GM12878 (cell line): ENCODE data around the gene PTPN22. TPM values are rescaled to one million over a fixed set of nuclear protein-coding genes. Genes with fewer than 3 reads are reported as not detected.

Source experiments
- ATAC-seq: fragments of 200-7000 bp; cut with Tn5 transposase; 3 replicates; pipeline ENCODE4 v1.9.1; 2020; ENCODE audit warnings: mild to moderate bottlenecking, moderate library complexity
- BruUV-seq: library from RNA; stranded (reverse); fragments of 400-500 nt; replicated peaks from 2 replicates; lab custom pipeline; 2021; lab: Mats Ljungman, UMichigan
- CTCF ChIA-PET: fragments of 300-600 bp; sonication (Branson Sonifier 250); formaldehyde crosslinking; extraction: SDS; loops from one replicate; lab custom pipeline; 2021; ENCODE audit warnings: inconsistent platforms; lab: Yijun Ruan, JAX
- POLR2A ChIA-PET: fragments of 350-600 bp; formaldehyde crosslinking; extraction: SDS; loops from one replicate; lab custom pipeline; 2021; ENCODE audit warnings: inconsistent platforms; lab: Charles Lee
- RAD21 ChIA-PET: fragments of 300-600 bp; sonication (Branson Sonifier 250); formaldehyde crosslinking; loops from one replicate; lab custom pipeline; 2023; ENCODE audit warnings: antibody characterized with exemption; ENCODE audit not compliant: unreplicated experiment; lab: Charles Lee
- SMC1A ChIA-PET: fragments of 300-600 bp; sonication (Branson Sonifier 250); formaldehyde crosslinking; loops from one replicate; lab custom pipeline; 2023; ENCODE audit not compliant: unreplicated experiment, uncharacterized antibody; lab: Charles Lee
- DNase-seq: peaks from one replicate; pipeline ENCODE4 v3.0.0-alpha.2; 2011; ENCODE audit warnings: low read depth, low spot score
- FAIRE-seq: peaks from 3 replicates; lab custom pipeline; 2011; peaks lifted over from hg19 to GRCh38; lab: Jason Lieb, UNC
- H2AFZ ChIP-seq: 2 replicates; pipeline ENCODE4 v1.6.0; 2011; ENCODE audit warnings: low read depth, low read length, control low read depth; ENCODE audit not compliant: control insufficient read depth
- H3K27ac ChIP-seq: 2 replicates; pipeline ENCODE4 v1.5.1; 2011; ENCODE audit warnings: control low read depth; ENCODE audit not compliant: control insufficient read depth, insufficient read depth
- H3K27me3 ChIP-seq, 2 experiments: replicated peaks in 1 of 2; 2 replicates each; pipeline versions ENCODE4 v1.6.0 to v1.6.1; 2011; ENCODE audit warnings: low read length in 1 of 2; ENCODE audit not compliant: control insufficient read depth in 2 of 2, insufficient read depth in 2 of 2
- H3K36me3 ChIP-seq, 2 experiments: 2 replicates each; pipeline ENCODE4 v1.5.1; 2011; ENCODE audit warnings: low read length in 1 of 2; ENCODE audit not compliant: control insufficient read depth in 2 of 2, insufficient read depth in 2 of 2
- H3K4me1 ChIP-seq: 2 replicates; pipeline ENCODE4 v1.6.1; 2011; ENCODE audit warnings: mild to moderate bottlenecking, low read length, moderate library complexity, mixed read lengths; ENCODE audit not compliant: control insufficient read depth, insufficient read depth
- H3K4me2 ChIP-seq: 2 replicates; pipeline ENCODE4 v1.6.0; 2011; ENCODE audit warnings: control low read depth; ENCODE audit not compliant: control insufficient read depth, insufficient read depth
- H3K4me3 ChIP-seq: fragments of 200-600 bp; sonication (generic); 2 replicates; pipeline ENCODE4 v1.5.1; 2016
- H3K79me2 ChIP-seq: 2 replicates; pipeline ENCODE4 v1.6.0; 2011; ENCODE audit warnings: low read length; ENCODE audit not compliant: control insufficient read depth, insufficient read depth
- H3K9ac ChIP-seq: 2 replicates; pipeline ENCODE4 v1.8.0; 2011; ENCODE audit warnings: low read length, control low read depth, mixed read lengths; ENCODE audit not compliant: control insufficient read depth, insufficient read depth
- H3K9me3 ChIP-seq: replicated peaks from 3 replicates; pipeline ENCODE4 v1.5.1; 2011; ENCODE audit warnings: mild to moderate bottlenecking, low read length; ENCODE audit not compliant: control insufficient read depth, insufficient read depth
- H4K20me1 ChIP-seq: 2 replicates; pipeline ENCODE4 v1.6.0; 2011; ENCODE audit not compliant: control insufficient read depth, insufficient read depth
- BCLAF1 ChIP-seq: fragments of 450-650 bp; IDR thresholded peaks from 2 replicates; pipeline ENCODE4 v1.6.1; 2017; ENCODE audit warnings: antibody characterized with exemption, mild to moderate bottlenecking, moderate library complexity
- MTA3 ChIP-seq: IDR thresholded peaks from 2 replicates; pipeline ENCODE4 v1.6.1; 2012; ENCODE audit warnings: low read length, inconsistent platforms, borderline replicate concordance
- POLR2A ChIP-seq: IDR thresholded peaks from 2 replicates; pipeline ENCODE4 v1.6.1; 2011; ENCODE audit warnings: low read depth, mild to moderate bottlenecking, low read length
- RBBP5 ChIP-seq: fragments of 200-600 bp; sonication (generic); conservative IDR thresholded peaks from 2 replicates; pipeline ENCODE4 v1.6.1; 2016
- REST ChIP-seq: IDR thresholded peaks from 2 replicates; pipeline ENCODE4 v1.6.1; 2012; ENCODE audit warnings: mild to moderate bottlenecking, low read depth, low read length
- SMC3 ChIP-seq: IDR thresholded peaks from 2 replicates; pipeline ENCODE4 v1.6.1; 2011; ENCODE audit warnings: low read length, improper control_type of control experiment, borderline replicate concordance
- SPI1 ChIP-seq: IDR thresholded peaks from 2 replicates; pipeline ENCODE4 v1.6.1; 2011; ENCODE audit warnings: low read depth, mild to moderate bottlenecking, low read length, moderate library complexity, borderline replicate concordance; ENCODE audit not compliant: insufficient read depth
- TCF3 ChIP-seq: IDR thresholded peaks from 2 replicates; pipeline ENCODE4 v1.6.1; 2012; ENCODE audit warnings: low read depth, mild to moderate bottlenecking, low read length, borderline replicate concordance; ENCODE audit not compliant: insufficient read depth
- WGBS: methylation state at CpG from one replicate; pipeline ENCODE4 v1.1.6; 2016; ENCODE audit warnings: low lambda C conversion rate; ENCODE audit not compliant: insufficient replicate concordance, insufficient coverage; ENCODE audit errors: missing lambda C conversion rate; 5-methylcytosine and 5-hydroxymethylcytosine counted together
- in situ Hi-C: fragments of 300-500 bp; cut with MboI; formaldehyde crosslinking; loops from 9 replicates; pipeline ENCODE4 v1.14.3; 2018; ENCODE audit warnings: mixed read lengths
- intact Hi-C: fragments of 100-400 bp; cut with micrococcal nuclease; formaldehyde crosslinking; loops from one replicate; pipeline ENCODE4 v1.14.2; 2022; ENCODE audit not compliant: unreplicated experiment
- polyA plus RNA-seq, 11 experiments: library from polyadenylated mRNA; depleted of rRNA in 4 of 11; unstranded in 6 of 11; stranded (reverse) in 5 of 11; fragments of >200 nt; fragmentation: Nextera tagmentation in 4 of 11; fragmentation: Illumina TruSeq in 1 of 11; extraction: Ambion mirVana in 4 of 11; extraction: Trizol in 1 of 11; gene quantifications; 1 replicate in 1 of 11; 2 replicates in 10 of 11; pipeline versions ENCODE4 v1.2.1 to v1.2.3, GENCODE V29; 2011 to 2016; ENCODE audit warnings: inconsistent platforms in 2 of 11, missing spikeins in 2 of 11, low read depth in 1 of 11
- total RNA-seq, 4 experiments: library from RNA; depleted of rRNA in 3 of 4; stranded (reverse); fragments of >200 nt in 3 of 4; fragmentation: Illumina TruSeq in 1 of 4; extraction: Trizol in 1 of 4; gene quantifications; 2 replicates each; pipeline versions ENCODE4 v1.2.1 to v1.2.3, GENCODE V29; 2013 to 2021

The PTPN22 gene
- total and polyA plus RNA-seq, 10 of the 15 experiments (the other 5 are each of a cell fraction or from before 2014, with no cell fraction given) = 22.8 to 65.1 (median 44.9) TPM

- peaks cover 51% of the 10 kb centered on the region for H3K4me1 ChIP-seq
- no TSS peak for BruUV-seq
- peak overlapping the region; percentile 79 for H3K4me2 ChIP-seq
- peak overlapping the region; percentile 11; the same call in 1 of the 2 replicates for H3K4me3 ChIP-seq
- H2AFZ ChIP-seq = no peak overlapping the region
- H3K36me3 ChIP-seq = peaks cover 0 to 4% of the 10 kb centered on the region in 2 experiments; a peak in 1 of 4 replicates
- H4K20me1 ChIP-seq = no peaks in the 10 kb centered on the region
- peak overlapping the region; percentile 84 for H3K27ac ChIP-seq
- ChIA-PET POLR2A (interaction anchor here (0.9 to 8.0 kb wide), 3 partner anchors 9 to 68 kb away, joined by 4 to 111 read pairs (median 29); partner anchors contain the start of gene HIPK1), CTCF (interaction anchor here (0.9 to 5.9 kb wide), 3 partner anchors 7 to 68 kb away, joined by 3 to 66 read pairs (median 32); partner anchors contain the start of gene HIPK1), RAD21 (interaction anchor here (1.1 to 4.2 kb wide), 3 partner anchors 13 to 68 kb away, joined by 4 to 46 read pairs (median 9); partner anchors contain the start of genes AP4B1, DCLRE1B and HIPK1), SMC1A (interaction anchor here (0.9 to 17.4 kb wide), 11 partner anchors 7 to 81 kb away, joined by 3 to 396 read pairs (median 4); partner anchors contain the start of genes BCL2L15 and RSBN1)
- H3K9ac ChIP-seq = no peak overlapping the region
- DNase-seq (no peak), FAIRE-seq (no peak), ATAC-seq (no peak)
- TF ChIP-seq POLR2A = no peak
- TF ChIP-seq SMC3 = no peak
- peak; percentile 56; the same call in 1 of the 2 replicates for TF ChIP-seq SPI1
- H3K79me2 ChIP-seq = peaks cover 40% of the 10 kb centered on the region
- WGBS = 98% methylated on average over 5 of the region's 5 CpGs
- no peaks in the 10 kb centered on the region for H3K9me3 ChIP-seq
- no peaks in the 10 kb centered on the region for H3K27me3 ChIP-seq
- intact Hi-C loops = no loop called here
- in situ Hi-C loops = no loop called here
Observed at GRCh38 chr1:113861641-113862040, 9.9 kb downstream of the PTPN22 start.

GRCh38 chr1:113860891-113861290 lies 10.6 kb downstream of the PTPN22 start:
- BruUV-seq = no TSS peak
- TF ChIP-seq RBBP5 = no peak
- no peak for TF ChIP-seq BCLAF1
- TF ChIP-seq MTA3 = no peak
- no peak for TF ChIP-seq REST
- no peak for TF ChIP-seq SPI1
- TF ChIP-seq TCF3 = no peak

More at GRCh38 chr1:113860891-113861290, 10.6 kb downstream of the PTPN22 start:
- CTCF ChIA-PET = interaction anchor here (0.9 to 6.1 kb wide), 11 partner anchors 7 to 422 kb away, joined by 3 to 66 read pairs (median 32); partner anchors contain the start of genes AP4B1, DCLRE1B, HIPK1 and PHTF1
- no peak for DNase-seq
- Histone ChIP-seq H3K79me2 (peaks cover 34% of the 10 kb centered on the region), H3K9me3 (no peaks in the 10 kb centered on the region), H2AFZ (no peak overlapping the region), H3K27me3 (no peaks in the 10 kb centered on the region), H3K36me3 (peaks cover 0 to 8% of the 10 kb centered on the region in 2 experiments; a peak in 1 of 4 replicates), H3K4me2 (peak overlapping the region; percentile 46), H3K9ac (peak overlapping the region; percentile 19; the same call in 1 of the 2 replicates), H3K27ac (peak overlapping the region; percentile 84), H4K20me1 (no peaks in the 10 kb centered on the region), H3K4me1 (peaks cover 50% of the 10 kb centered on the region), H3K4me3 (no peak overlapping the region)
- RAD21 ChIA-PET = interaction anchor here (0.7 to 7.1 kb wide), 10 partner anchors 7 to 86 kb away, joined by 3 to 189 read pairs (median 16); partner anchors contain the start of genes AP4B1, DCLRE1B and HIPK1
- POLR2A ChIA-PET = interaction anchor here (1.4 to 8.0 kb wide), 7 partner anchors 9 to 75 kb away, joined by 3 to 111 read pairs (median 29); partner anchors contain the start of genes AP4B1, DCLRE1B, HIPK1 and RSBN1
- no peak for FAIRE-seq
- SMC1A ChIA-PET = interaction anchor here (0.7 to 17.4 kb wide), 14 partner anchors 7 to 102 kb away, joined by 3 to 396 read pairs (median 8); partner anchors contain the start of genes AP4B1, BCL2L15, DCLRE1B and HIPK1
- WGBS = 64% methylated on average over 3 of the region's 3 CpGs
- in situ Hi-C loops (no loop called here), intact Hi-C loops (no loop called here)
- no peak for ATAC-seq
